GM04504 (cell line): ENCODE results near the gene CLEC14A.

Experiments
- DNase-seq: peaks from one replicate; pipeline ENCODE4 v3.0.0-alpha.2; 2012; ENCODE audit warnings: low read depth

CLEC14A gene

GRCh38 chr14:38255673-38256532 is at the start of gene CLEC14A:
Gene CLEC14A (minus strand): TSS chr14:38256093. CDS start chr14:38256022, 71 bp downstream.
- no peak for DNase-seq

- DNase-seq, result no peak
Observed at GRCh38 chr14:38302966-38303365, 47.1 kb upstream of the CLEC14A start.

- no peak for DNase-seq
Observed at GRCh38 chr14:38302034-38302433, 46.1 kb upstream of the CLEC14A start.

GRCh38 chr14:38297681-38298080 is 41.8 kb upstream of the CLEC14A start:
- DNase-seq, result no peak

- no peak for DNase-seq
Observed at GRCh38 chr14:38291681-38292467, 36.0 kb upstream of the CLEC14A start.

- DNase-seq, result peak; percentile 71
Observed at GRCh38 chr14:38290601-38291188, 34.8 kb upstream of the CLEC14A start.

- DNase-seq, result no peak
Observed at GRCh38 chr14:38286452-38286851, 30.6 kb upstream of the CLEC14A start.

- DNase-seq, result no peak
Observed at GRCh38 chr14:38285962-38286361, 30.1 kb upstream of the CLEC14A start.

- DNase-seq, result no peak
Observed at GRCh38 chr14:38282936-38283335, 27.0 kb upstream of the CLEC14A start.

GRCh38 chr14:38280081-38280480 is 24.2 kb upstream of the CLEC14A start:
- no peak for DNase-seq

- DNase-seq, result no peak
Observed at GRCh38 chr14:38279572-38279971, 23.7 kb upstream of the CLEC14A start.

GRCh38 chr14:38278035-38278434 is 22.1 kb upstream of the CLEC14A start:
- no peak for DNase-seq

- no peak for DNase-seq
Observed at GRCh38 chr14:38262844-38263243, 7.0 kb upstream of the CLEC14A start.

- DNase-seq, result no peak
Observed at GRCh38 chr14:38261620-38262019, 5.7 kb upstream of the CLEC14A start.

- no peak for DNase-seq
Observed at GRCh38 chr14:38257507-38257906, 1.6 kb upstream of the CLEC14A start.

- no peak for DNase-seq
Observed at GRCh38 chr14:38256533-38256840, 594 bp upstream of the CLEC14A start.

- no peak for DNase-seq
Observed at GRCh38 chr14:38255408-38255672, 553 bp downstream of the CLEC14A start.

- DNase-seq, result no peak
Observed at GRCh38 chr14:38254571-38255407, 1.1 kb downstream of the CLEC14A start.

- DNase-seq, result no peak
Observed at GRCh38 chr14:38253676-38254075, 2.2 kb downstream of the CLEC14A start.

GRCh38 chr14:38252066-38252710 is 3.7 kb downstream of the CLEC14A start:
- DNase-seq, result no peak

GRCh38 chr14:38250331-38250730 is 5.6 kb downstream of the CLEC14A start:
- DNase-seq, result no peak
